Renal cortex interstitium (tissue), 11 donors: ENCODE measurements around the gene GALNT12. TPM values are rescaled to one million over a fixed set of nuclear protein-coding genes. Genes with fewer than 3 reads are reported as not detected.

Source experiments
- DNase-seq, 11 donors: peaks; one replicate each; pipeline ENCODE4 v3.0.0-alpha.2; 2013; ENCODE audit warnings: low read depth in 9 of 11, low spot score in 4 of 11; ENCODE audit errors: extremely low read depth in 1 of 11
- polyA plus RNA-seq, 3 donors: library from polyadenylated mRNA; unstranded; fragments of 120-200 nt; gene quantifications; one replicate each; pipeline ENCODE4 v1.2.1, GENCODE V29; 2013; ENCODE audit not compliant: insufficient read length in 3 of 3

The GALNT12 gene
- polyA plus RNA-seq, 3 donors, result 7.0 to 7.3 (median 7.2) TPM

GRCh38 chr9:98846879-98847278 lies 39.4 kb downstream of the GALNT12 start:
- DNase-seq, result no peak

GRCh38 chr9:98848450-98849149 lies 41.1 kb downstream of the GALNT12 start:
- DNase-seq, result peak; percentile 59 to 84 (median 76)

- DNase-seq, result no peak
These were observed 42.1 kb downstream of the GALNT12 start for GRCh38 chr9:98849563-98849962.

- DNase-seq, result no peak
These were observed 43.6 kb downstream of the GALNT12 start for GRCh38 chr9:98850851-98851729.

GRCh38 chr9:98851730-98852459 lies 44.4 kb downstream of the GALNT12 start:
- no peak for DNase-seq

- no peak for DNase-seq
These were observed 44.9 kb downstream of the GALNT12 start for GRCh38 chr9:98852460-98852734.

- no peak for DNase-seq
These were observed 45.5 kb downstream of the GALNT12 start for GRCh38 chr9:98852961-98853360.

GRCh38 chr9:98854266-98854665 lies 46.8 kb downstream of the GALNT12 start:
- DNase-seq, result no peak

- no peak for DNase-seq
These were observed 48.1 kb downstream of the GALNT12 start for GRCh38 chr9:98855592-98855991.

GRCh38 chr9:98856982-98857381 lies 49.5 kb downstream of the GALNT12 start:
- DNase-seq, result no peak

GRCh38 chr9:98859941-98860340 lies 52.5 kb downstream of the GALNT12 start:
- DNase-seq, result no peak

- DNase-seq, result peak in 3 of 11 donors; percentile 32 to 48 (median 41)
These were observed 53.4 kb downstream of the GALNT12 start for GRCh38 chr9:98860871-98861293.

- no peak for DNase-seq
These were observed 54.5 kb downstream of the GALNT12 start for GRCh38 chr9:98861781-98862504.

GRCh38 chr9:98862936-98863335 lies 55.5 kb downstream of the GALNT12 start:
- no peak for DNase-seq

GRCh38 chr9:98864281-98865174 lies 57.1 kb downstream of the GALNT12 start:
- DNase-seq, result peak in 2 of 11 donors; percentile 33 to 57

GRCh38 chr9:98865284-98865875 lies 57.9 kb downstream of the GALNT12 start:
- DNase-seq, result no peak

- no peak for DNase-seq
These were observed 59.1 kb downstream of the GALNT12 start for GRCh38 chr9:98866435-98867102.

- DNase-seq, result no peak
These were observed 59.6 kb downstream of the GALNT12 start for GRCh38 chr9:98867103-98867428.
